B cell (primary cell): Measurements from ENCODE around the gene DTHD1. TPM values are rescaled to one million over a fixed set of nuclear protein-coding genes. Genes with fewer than 3 reads are reported as not detected.

Experiments used
- ATAC-seq: fragments of 200-7000 bp; cut with Tn5 transposase; one replicate; pipeline ENCODE4 v1.10.0; 2021; ENCODE audit warnings: low read depth, mild to moderate bottlenecking, moderate number of reproducible peaks, moderate library complexity
- CTCF ChIA-PET: fragments of 350-600 bp; sonication (Branson Sonifier 250); formaldehyde crosslinking; loops from one replicate; lab custom pipeline; 2021; ENCODE audit warnings: antibody characterized with exemption, inconsistent platforms; lab: Charles Lee
- POLR2A ChIA-PET: fragments of 350-600 bp; sonication (Branson Sonifier 250); formaldehyde crosslinking; loops from one replicate; lab custom pipeline; 2021; ENCODE audit warnings: antibody characterized with exemption; lab: Charles Lee
- DNase-seq: peaks from one replicate; pipeline ENCODE4 v3.0.0; 2013
- H2AFZ ChIP-seq: 2 replicates; pipeline ENCODE4 v1.6.1; 2012; ENCODE audit warnings: mild to moderate bottlenecking, low read depth, low read length; ENCODE audit not compliant: insufficient read depth, poor library complexity, severe bottlenecking
- H3K27ac ChIP-seq, 2 donors: 1 replicate in 1 of 2; 2 replicates in 1 of 2; pipeline ENCODE4 v1.5.1; 2012 to 2013; ENCODE audit warnings: low read length in 2 of 2, mild to moderate bottlenecking in 2 of 2, moderate library complexity in 1 of 2
- H3K27me3 ChIP-seq, 4 experiments: fragments of 200-600 bp in 1 of 4; sonication (generic) in 1 of 4; replicated peaks in 1 of 4; 1 replicate in 2 of 4; 2 replicates in 2 of 4; pipeline versions ENCODE4 v1.6.1 to v1.7.0; 2013 to 2016; ENCODE audit warnings: low read length in 3 of 4, mild to moderate bottlenecking in 2 of 4, mixed read lengths in 1 of 4, moderate library complexity in 1 of 4; ENCODE audit not compliant: insufficient read depth in 4 of 4, control insufficient read depth in 3 of 4; ENCODE audit errors: control extremely low read depth in 1 of 4
- H3K36me3 ChIP-seq, 2 experiments: replicated peaks in 1 of 2; 1 replicate in 1 of 2; 2 replicates in 1 of 2; pipeline versions ENCODE4 v1.6.1 to v1.7.1; 2013; ENCODE audit warnings: low read length in 1 of 2; ENCODE audit not compliant: insufficient read depth in 2 of 2, control insufficient read depth in 1 of 2; ENCODE audit errors: control extremely low read depth in 1 of 2, extremely low read depth in 1 of 2
- H3K4me1 ChIP-seq, 2 donors: fragments of 200-600 bp in 1 of 2; sonication (generic) in 1 of 2; 1 replicate in 1 of 2; 2 replicates in 1 of 2; pipeline versions ENCODE4 v1.5.1 to v1.6.1; 2013 to 2017; ENCODE audit warnings: low read length in 2 of 2; ENCODE audit not compliant: control insufficient read depth in 2 of 2, insufficient read depth in 2 of 2
- H3K4me2 ChIP-seq: replicated peaks from 2 replicates; pipeline ENCODE3; 2012; ENCODE audit warnings: mild to moderate bottlenecking, low read depth, low read length; ENCODE audit not compliant: poor library complexity, severe bottlenecking
- H3K4me3 ChIP-seq, 5 experiments: fragments of 200-600 bp in 1 of 5; sonication (generic) in 1 of 5; 1 replicate in 3 of 5; 2 replicates in 2 of 5; pipeline versions ENCODE4 v1.5.1 to v1.7.0; 2011 to 2016; ENCODE audit warnings: low read length in 4 of 5, mild to moderate bottlenecking in 4 of 5, low read depth in 2 of 5, control low read depth in 1 of 5, moderate library complexity in 1 of 5; ENCODE audit not compliant: insufficient read depth in 1 of 5; ENCODE audit errors: control extremely low read depth in 1 of 5, extremely low read depth in 1 of 5
- H3K79me2 ChIP-seq: fragments of 200-600 bp; sonication (generic); one replicate; pipeline ENCODE4 v1.6.0; 2016; ENCODE audit warnings: low read length; ENCODE audit not compliant: control insufficient read depth, insufficient read depth
- H3K9ac ChIP-seq: fragments of 200-600 bp; sonication (generic); 2 replicates; pipeline ENCODE4 v1.6.1; 2017; ENCODE audit warnings: mild to moderate bottlenecking, low read length, moderate library complexity
- H3K9me3 ChIP-seq, 3 donors: one replicate each; pipeline versions ENCODE4 v1.6.1 to v1.7.1; 2013; ENCODE audit warnings: low read length in 2 of 3; ENCODE audit not compliant: control insufficient read depth in 2 of 3, insufficient read depth in 1 of 3; ENCODE audit errors: control extremely low read depth in 1 of 3
- H4K20me1 ChIP-seq: 2 replicates; pipeline ENCODE4 v1.6.0; 2012; ENCODE audit warnings: mild to moderate bottlenecking, low read length; ENCODE audit not compliant: insufficient read depth, control insufficient read depth, poor library complexity, severe bottlenecking
- H3K27ac Mint-ChIP-seq: one replicate; pipeline ENCODE4 v1.8.0; 2021; ENCODE audit warnings: mixed read lengths
- H3K27me3 Mint-ChIP-seq: one replicate; pipeline ENCODE4 v1.8.0; 2021; ENCODE audit warnings: mixed read lengths
- H3K4me1 Mint-ChIP-seq: one replicate; pipeline ENCODE4 v1.8.0; 2021; ENCODE audit warnings: mixed read lengths
- H3K4me3 Mint-ChIP-seq: one replicate; pipeline ENCODE4 v1.8.0; 2021; ENCODE audit warnings: mixed read lengths
- H3K9me3 Mint-ChIP-seq: one replicate; pipeline ENCODE4 v1.8.0; 2022; ENCODE audit warnings: mixed read lengths; ENCODE audit not compliant: insufficient read depth
- CTCF ChIP-seq: fragments of 200-600 bp; IDR thresholded peaks from one replicate; pipeline ENCODE4 v1.8.0; 2022; ENCODE audit warnings: antibody characterized with exemption, mild to moderate bottlenecking
- EZH2 ChIP-seq: IDR thresholded peaks from 2 replicates; pipeline ENCODE4 v1.6.1; 2012; ENCODE audit warnings: borderline replicate concordance, low read depth, mild to moderate bottlenecking, moderate library complexity, low read length; ENCODE audit not compliant: insufficient read depth, poor library complexity, severe bottlenecking
- WGBS: methylation state at CpG from one replicate; pipeline ENCODE4 v1.1.5; 2013; ENCODE audit warnings: missing lambda C conversion rate; ENCODE audit not compliant: insufficient coverage; 5-methylcytosine and 5-hydroxymethylcytosine counted together
- intact Hi-C: fragments of 100-400 bp; cut with micrococcal nuclease; formaldehyde crosslinking; loops from one replicate; pipeline ENCODE4 v1.10.0; 2022
- polyA plus RNA-seq: library from polyadenylated mRNA; depleted of rRNA; stranded (reverse); fragments of >200 nt; gene quantifications from 2 replicates; pipeline ENCODE4 v1.2.3, GENCODE V29; 2012
- total RNA-seq, 2 donors: library from RNA; stranded (reverse); fragments of 120-200 nt in 1 of 2; gene quantifications; 1 replicate in 1 of 2; 2 replicates in 1 of 2; pipeline versions ENCODE4 v1.2.3 to v1.2.4, GENCODE V29; 2013 to 2022

DTHD1 gene
- total and polyA plus RNA-seq, 2 donors (not counting 1 experiment from before 2014, with no cell fraction given): 0.04 TPM; not detected in 1

GRCh38 chr4:36392916-36393315 is 111.5 kb downstream of the DTHD1 start:
- intact Hi-C loops: no loop called here
- Mint-ChIP-seq H3K4me1 (no peaks in the 10 kb centered on the region), H3K27ac (no peak overlapping the region), H3K4me3 (no peak overlapping the region), H3K9me3 (no peaks in the 10 kb centered on the region), H3K27me3 (peaks cover 13% of the 10 kb centered on the region)
- Histone ChIP-seq H2AFZ (no peak overlapping the region), H3K4me2 (no peak overlapping the region), H3K4me3 (no peak overlapping the region), H3K27me3 (no peaks in the 10 kb centered on the region), H3K36me3 (no peaks in the 10 kb centered on the region), H4K20me1 (no peaks in the 10 kb centered on the region), H3K9me3 (no peaks in the 10 kb centered on the region), H3K9ac (no peak overlapping the region), H3K79me2 (no peaks in the 10 kb centered on the region), H3K4me1 (no peaks in the 10 kb centered on the region), H3K27ac (no peak overlapping the region)
- no peak for DNase-seq
- CTCF ChIA-PET: interaction anchor here (1.1 kb wide), 1 partner anchor 41 kb away, joined by 3 read pairs; no protein-coding TSS in a partner anchor
- 100% methylated on average over 1 of the region's 4 CpGs for WGBS
- POLR2A ChIA-PET: no interaction called here
- ATAC-seq: no peak
- TF ChIP-seq EZH2 (no peak), CTCF (no peak)

Other genes starting within 250 kb of the DTHD1 start
- 88.0 and 89.0 TPM in 2 replicates for gene ARAP2, start 37.1 kb upstream of the DTHD1 start, total RNA-seq
- 13.2 and 18.3 TPM in 2 replicates for gene ARAP2, start 37.1 kb upstream of the DTHD1 start, polyA plus RNA-seq